H1 (cell line): Measurements from ENCODE around the gene WDR5. TPM values are rescaled to one million over a fixed set of nuclear protein-coding genes. Genes with fewer than 3 reads are reported as not detected.

Source experiments
- CTCF ChIA-PET: fragments of 300-600 bp; sonication (Branson Sonifier 250); formaldehyde crosslinking; loops from one replicate; lab custom pipeline; 2021; ENCODE audit not compliant: partially characterized antibody; lab: Charles Lee
- POLR2A ChIA-PET: fragments of 300-600 bp; sonication (Branson Sonifier 250); formaldehyde crosslinking; loops from one replicate; lab custom pipeline; 2021; ENCODE audit warnings: inconsistent platforms; ENCODE audit not compliant: partially characterized antibody; lab: Charles Lee
- DNase-seq, 2 experiments: peaks; one replicate each; pipeline versions ENCODE4 v3.0.0 to v3.0.0-alpha.2; 2010 to 2022; ENCODE audit warnings: low spot score in 2 of 2, low read depth in 1 of 2, mixed read lengths in 1 of 2
- FAIRE-seq: peaks from 2 replicates; lab custom pipeline; 2011; peaks lifted over from hg19 to GRCh38; lab: Jason Lieb, UNC
- H2AFZ ChIP-seq: 2 replicates; pipeline ENCODE4 v1.8.1; 2012; ENCODE audit warnings: low read length, inconsistent platforms
- H2AK5ac ChIP-seq: 2 replicates; pipeline ENCODE4 v1.6.1; 2013; ENCODE audit warnings: low read depth, low read length
- H2BK120ac ChIP-seq: replicated peaks from 2 replicates; pipeline ENCODE3; 2013; ENCODE audit warnings: low read depth, low read length, inconsistent platforms
- H2BK12ac ChIP-seq: 2 replicates; pipeline ENCODE4 v1.6.1; 2013; ENCODE audit warnings: low read depth, low read length
- H2BK15ac ChIP-seq: 2 replicates; pipeline ENCODE4 v1.6.1; 2013; ENCODE audit warnings: low read length
- H2BK20ac ChIP-seq: 2 replicates; pipeline ENCODE4 v1.6.1; 2013; ENCODE audit warnings: low read length
- H2BK5ac ChIP-seq: 2 replicates; pipeline ENCODE4 v1.6.1; 2013; ENCODE audit warnings: low read depth, low read length
- H3K14ac ChIP-seq: 2 replicates; pipeline ENCODE4 v1.6.1; 2013; ENCODE audit warnings: inconsistent platforms; ENCODE audit not compliant: insufficient read length
- H3K18ac ChIP-seq: 2 replicates; pipeline ENCODE4 v1.6.1; 2013; ENCODE audit warnings: low read length; ENCODE audit errors: extremely low read depth
- H3K23ac ChIP-seq: 2 replicates; pipeline ENCODE4 v1.6.1; 2013; ENCODE audit warnings: inconsistent platforms; ENCODE audit not compliant: insufficient read length
- H3K23me2 ChIP-seq: 2 replicates; pipeline ENCODE4 v1.6.1; 2013; ENCODE audit warnings: low read depth, low read length
- H3K27ac ChIP-seq: 2 replicates; pipeline ENCODE4 v1.6.1; 2011; ENCODE audit warnings: low read depth, low read length, inconsistent platforms
- H3K27me3 ChIP-seq, 4 experiments: replicated peaks in 1 of 4; 1 replicate in 1 of 4; 2 replicates in 3 of 4; pipeline versions ENCODE4 v1.6.1 to v1.8.1; 2011 to 2013; ENCODE audit warnings: low read length in 3 of 4, mild to moderate bottlenecking in 3 of 4, inconsistent platforms in 2 of 4, mixed read lengths in 2 of 4, moderate library complexity in 1 of 4; ENCODE audit not compliant: control insufficient read depth in 3 of 4, insufficient read depth in 3 of 4; ENCODE audit errors: extremely low read depth in 1 of 4
- H3K36me3 ChIP-seq, 4 experiments: 2 replicates each; pipeline versions ENCODE4 v1.6.1 to v1.8.1; 2011 to 2013; ENCODE audit warnings: mild to moderate bottlenecking in 4 of 4, low read length in 3 of 4, moderate library complexity in 2 of 4, control low read depth in 1 of 4, inconsistent platforms in 1 of 4; ENCODE audit not compliant: insufficient read depth in 4 of 4, control insufficient read depth in 2 of 4
- H3K4ac ChIP-seq: replicated peaks from 2 replicates; pipeline ENCODE3; 2013; ENCODE audit warnings: low read length, low read depth, mixed read lengths, inconsistent platforms; ENCODE audit not compliant: insufficient read length
- H3K4me1 ChIP-seq, 4 experiments: replicated peaks in 1 of 4; 1 replicate in 1 of 4; 2 replicates in 3 of 4; pipeline versions ENCODE4 v1.6.1 to v1.8.1; 2011 to 2013; ENCODE audit warnings: low read length in 3 of 4, inconsistent platforms in 2 of 4, mixed read lengths in 1 of 4; ENCODE audit not compliant: insufficient read depth in 4 of 4, control insufficient read depth in 3 of 4
- H3K4me2 ChIP-seq, 2 experiments: 2 replicates each; pipeline versions ENCODE4 v1.6.1 to v1.8.1; 2011 to 2013; ENCODE audit warnings: low read depth in 2 of 2, low read length in 2 of 2, control low read depth in 1 of 2, inconsistent platforms in 1 of 2, mild to moderate bottlenecking in 1 of 2; ENCODE audit not compliant: insufficient read depth in 1 of 2
- H3K4me3 ChIP-seq, 4 experiments: fragments of 200-600, 300-600 bp in 1 of 4; sonication (generic), shearing (Covaris generic), sonication (Bioruptor Twin) in 1 of 4; 2 replicates each; pipeline versions ENCODE4 v1.5.1 to v1.8.1; 2011 to 2016; ENCODE audit warnings: low read length in 4 of 4, low read depth in 3 of 4, control low read depth in 2 of 4, inconsistent platforms in 2 of 4, mild to moderate bottlenecking in 2 of 4, mixed read lengths in 1 of 4, moderate library complexity in 1 of 4; ENCODE audit not compliant: insufficient read depth in 2 of 4; ENCODE audit errors: extremely low read depth in 1 of 4
- H3K56ac ChIP-seq: replicated peaks from 2 replicates; pipeline ENCODE3; 2013; ENCODE audit warnings: low read depth, mild to moderate bottlenecking, mixed read lengths, low read length, inconsistent platforms; ENCODE audit not compliant: insufficient read length
- H3K79me1 ChIP-seq: 2 replicates; pipeline ENCODE4 v1.6.1; 2013; ENCODE audit warnings: low read depth, low read length, control low read depth
- H3K79me2 ChIP-seq, 2 experiments: 2 replicates each; pipeline versions ENCODE4 v1.6.1 to v1.8.1; 2012 to 2013; ENCODE audit warnings: low read length in 2 of 2, mild to moderate bottlenecking in 2 of 2, inconsistent platforms in 1 of 2; ENCODE audit not compliant: insufficient read depth in 2 of 2, control insufficient read depth in 1 of 2
- H3K9ac ChIP-seq, 4 experiments: replicated peaks in 1 of 4; 1 replicate in 1 of 4; 2 replicates in 3 of 4; pipeline versions ENCODE4 v1.6.1 to v1.8.1; 2011 to 2013; ENCODE audit warnings: low read depth in 3 of 4, low read length in 3 of 4, control low read depth in 2 of 4, mild to moderate bottlenecking in 2 of 4, moderate library complexity in 2 of 4, inconsistent platforms in 1 of 4; ENCODE audit errors: extremely low read depth in 1 of 4
- H3K9me3 ChIP-seq, 2 experiments: 2 replicates each; pipeline versions ENCODE4 v1.6.1 to v1.8.1; 2012 to 2013; ENCODE audit warnings: mild to moderate bottlenecking in 2 of 2, moderate library complexity in 2 of 2, control low read depth in 1 of 2, inconsistent platforms in 1 of 2, low read depth in 1 of 2, low read length in 1 of 2, mixed read lengths in 1 of 2; ENCODE audit not compliant: insufficient read depth in 2 of 2
- H4K20me1 ChIP-seq, 2 experiments: replicated peaks in 1 of 2; 2 replicates each; pipeline versions ENCODE3 to v1.8.1; 2011 to 2013; ENCODE audit warnings: inconsistent platforms in 2 of 2, low read length in 2 of 2, mild to moderate bottlenecking in 1 of 2; ENCODE audit not compliant: insufficient read depth in 2 of 2, control insufficient read depth in 1 of 2
- H4K5ac ChIP-seq: 2 replicates; pipeline ENCODE4 v1.6.1; 2013; ENCODE audit warnings: low read length, low read depth, mixed read lengths, inconsistent platforms; ENCODE audit not compliant: insufficient read length
- H4K8ac ChIP-seq: 2 replicates; pipeline ENCODE4 v1.8.0; 2013; ENCODE audit warnings: mild to moderate bottlenecking, moderate library complexity, low read length, inconsistent platforms; ENCODE audit not compliant: insufficient read depth; ENCODE audit errors: extremely low read depth
- H4K91ac ChIP-seq: replicated peaks from 2 replicates; pipeline ENCODE3; 2013; ENCODE audit warnings: low read length, mixed read lengths, inconsistent platforms; ENCODE audit not compliant: insufficient read length
- SIX5 ChIP-seq: IDR thresholded peaks from 2 replicates; pipeline ENCODE4 v1.6.1; 2011; ENCODE audit warnings: mild to moderate bottlenecking, low read depth, low read length
- TBP ChIP-seq: IDR thresholded peaks from 2 replicates; pipeline ENCODE4 v1.6.1; 2011; ENCODE audit warnings: low read depth, low read length, improper control_type of control experiment
- WGBS, 2 experiments: shearing (Covaris generic) in 1 of 2; methylation state at CpG; one replicate each; pipeline versions ENCODE4 v1.1.6 to v1.1.7; 2013 to 2015; ENCODE audit warnings: low lambda C conversion rate in 2 of 2, mixed read lengths in 2 of 2, inconsistent platforms in 1 of 2, low coverage in 1 of 2, missing lambda C conversion rate in 1 of 2; ENCODE audit not compliant: insufficient replicate concordance in 2 of 2, insufficient coverage in 1 of 2, insufficient read length in 1 of 2; ENCODE audit errors: extremely low coverage in 1 of 2, missing lambda C conversion rate in 1 of 2; 5-methylcytosine and 5-hydroxymethylcytosine counted together
- polyA plus RNA-seq, 7 experiments: library from polyadenylated mRNA; depleted of rRNA in 3 of 7; stranded (reverse) in 5 of 7; unstranded in 2 of 7; fragments of >200 nt in 5 of 7; fragments of 200-250 nt in 2 of 7; gene quantifications; 1 replicate in 5 of 7; 2 replicates in 1 of 7; 4 replicates in 1 of 7; pipeline versions ENCODE4 v1.2.1 to v1.2.3, GENCODE V29; 2011 to 2013; ENCODE audit warnings: missing spikeins in 2 of 7, mixed read lengths in 2 of 7
- total RNA-seq: library from RNA; stranded (reverse); fragmentation: NEBNext Ultra II Directional; extraction: Animal tissue kit (Norgen Biotek cat#: 25700); gene quantifications from 2 replicates; pipeline ENCODE4 v1.2.1, GENCODE V29; 2021
- TF ChIP-seq, protein P1 (sequence below): IDR thresholded peaks from 2 replicates; pipeline ENCODE4 v1.6.1; 2011; ENCODE audit warnings: low read depth, mild to moderate bottlenecking, low read length; ENCODE audit not compliant: insufficient read depth

WDR5 gene
- total and polyA plus RNA-seq, 2 of the 8 experiments (the other 6 are each of a cell fraction or from before 2014, with no cell fraction given), result 38.4 to 68.1 TPM

DNA sequence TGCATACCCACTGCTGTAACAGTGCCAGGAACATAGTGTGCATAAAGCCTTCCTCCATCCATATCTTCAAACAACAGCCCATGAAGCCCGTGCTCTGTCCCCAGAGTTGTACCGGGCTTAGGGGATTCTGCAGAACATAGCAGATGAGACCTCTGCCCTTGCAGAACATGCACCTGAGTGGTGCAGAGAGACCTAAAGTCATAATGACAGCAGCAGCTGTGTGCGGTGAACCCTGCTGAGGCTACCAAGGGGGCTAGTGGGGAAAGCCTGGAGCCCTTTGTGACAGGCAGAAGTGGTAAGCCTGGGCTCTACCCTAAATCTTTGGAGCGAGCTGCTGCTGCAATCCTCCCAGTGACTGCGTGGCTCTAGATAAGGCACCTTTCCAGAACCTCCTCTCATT lies 35.8 kb upstream of the WDR5 start:
- 90% methylated on average over 5 of the region's 5 CpGs; no CpG with 5 or more reads in 1 of the 2 experiments for WGBS, 2 experiments
- ChIA-PET POLR2A (no interaction called here), CTCF (interaction anchor here (0.6 to 1.7 kb wide), 4 partner anchors 8 to 140 kb away, joined by 3 to 12 read pairs (median 4); no protein-coding TSS in a partner anchor)
- H3K4me1 ChIP-seq, result no peaks in the 10 kb centered on the region
- no peak overlapping the region for H3K14ac ChIP-seq
- no peak overlapping the region for H2BK15ac ChIP-seq
- no peak overlapping the region for H3K18ac ChIP-seq
- no peak overlapping the region for H2AFZ ChIP-seq
- H2BK120ac ChIP-seq, result no peak overlapping the region
- H3K4ac ChIP-seq, result no peak overlapping the region
- H3K36me3 ChIP-seq, result no peaks in the 10 kb centered on the region
- no peaks in the 10 kb centered on the region for H3K79me1 ChIP-seq
- H3K23ac ChIP-seq, result no peak overlapping the region
- no peak overlapping the region for H2BK20ac ChIP-seq
- H2BK12ac ChIP-seq, result no peak overlapping the region
- no peak overlapping the region for H3K4me3 ChIP-seq
- peaks cover 0 to 8% of the 10 kb centered on the region in 2 experiments for H4K20me1 ChIP-seq
- H2BK5ac ChIP-seq, result no peak overlapping the region
- no peak overlapping the region for H3K56ac ChIP-seq
- H3K9ac ChIP-seq, result no peak overlapping the region
- DNase-seq, result no peak
- no peak overlapping the region for H4K91ac ChIP-seq
- no peak overlapping the region for H3K4me2 ChIP-seq
- no peak for FAIRE-seq
- H2AK5ac ChIP-seq, result no peak overlapping the region
- H3K27ac ChIP-seq, result no peak overlapping the region
- H3K27me3 ChIP-seq, result peaks cover 0 to 3% (median 0%) of the 10 kb centered on the region in 4 experiments; a peak in 1 of 7 replicates
- no peak for TF ChIP-seq SIX5
- TF ChIP-seq, protein P1, sequence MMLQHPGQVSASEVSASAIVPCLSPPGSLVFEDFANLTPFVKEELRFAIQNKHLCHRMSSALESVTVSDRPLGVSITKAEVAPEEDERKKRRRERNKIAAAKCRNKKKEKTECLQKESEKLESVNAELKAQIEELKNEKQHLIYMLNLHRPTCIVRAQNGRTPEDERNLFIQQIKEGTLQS, result no peak
- no peak for TF ChIP-seq TBP
- TF ChIP-seq, all 59 proteins: peak for 0
- Histone ChIP-seq H4K5ac (no peak overlapping the region), H3K9me3 (peaks cover 0 to 11% of the 10 kb centered on the region in 2 experiments; a peak in 1 of 4 replicates), H4K8ac (no peak overlapping the region), H3K23me2 (peaks cover 15% of the 10 kb centered on the region; the same call in 1 of the 2 replicates), H3K79me2 (no peaks in the 10 kb centered on the region)
